Thyroid gland (tissue), 4 donors: ENCODE measurements around the gene RALY.

Experiments used
- CTCF ChIP-seq, 6 experiments: fragments of 200-600 bp in 3 of 6; fragments of 450-650 bp in 3 of 6; sonication (generic) in 3 of 6; IDR thresholded peaks; one replicate each; pipeline ENCODE4 v1.5.1; 2016 to 2019; ENCODE audit warnings: antibody characterized with exemption in 6 of 6, mild to moderate bottlenecking in 2 of 6, inconsistent platforms in 1 of 6, moderate library complexity in 1 of 6
- POLR2A ChIP-seq, 2 donors: fragments of 450-650 bp; IDR thresholded peaks; one replicate each; pipeline ENCODE4 v1.6.1; 2017; ENCODE audit warnings: antibody characterized with exemption in 2 of 2, mild to moderate bottlenecking in 2 of 2, moderate library complexity in 1 of 2

DNA sequence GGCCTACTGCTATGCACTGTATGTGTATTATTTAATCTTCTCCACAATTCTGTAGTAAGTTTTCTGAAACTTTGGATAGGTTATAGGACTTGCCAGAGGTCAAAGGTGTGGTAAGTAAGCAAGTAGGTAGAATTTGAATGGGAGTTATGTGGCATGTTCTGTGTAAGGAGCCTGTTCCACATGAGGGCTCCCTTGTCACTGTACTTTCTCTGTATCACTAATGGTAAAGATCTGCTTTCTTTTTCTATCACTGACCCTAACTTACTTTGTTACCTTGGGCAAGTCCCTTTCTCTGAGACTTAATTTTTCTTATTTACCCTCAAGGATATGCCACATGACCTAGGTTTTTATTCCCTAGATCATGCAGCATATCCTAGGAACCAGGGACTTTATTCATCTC is 68.0 kb downstream of the RALY start:
- TF ChIP-seq CTCF (IDR thresholded peaks at IDR 0.05) (no peak), POLR2A (IDR thresholded peaks at IDR 0.05) (no peak)
